SK-N-MC (cell line): ENCODE results near the gene TTC34.

Experiments used
- DNase-seq: peaks from one replicate; pipeline ENCODE4 v3.0.0-alpha.2; 2011; ENCODE audit warnings: low read depth, low spot score
- H3K27ac ChIP-seq: fragments of 200-600 bp; sonication (generic); 2 replicates; pipeline ENCODE4 v1.5.1; 2016; ENCODE audit warnings: mixed run types
- H3K36me3 ChIP-seq: fragments of 200-600 bp; sonication (generic); 2 replicates; pipeline ENCODE4 v1.6.1; 2017; ENCODE audit warnings: antibody characterized with exemption, low read length, mixed read lengths; ENCODE audit not compliant: insufficient read depth
- H3K4me3 ChIP-seq: fragments of 200-600 bp; sonication (generic); 2 replicates; pipeline ENCODE4 v1.5.1; 2016
- H3K9ac ChIP-seq: fragments of 200-600 bp; sonication (generic); 2 replicates; pipeline ENCODE4 v1.8.0; 2017; ENCODE audit warnings: mixed run types, mixed read lengths; ENCODE audit not compliant: insufficient read length
- H3K9me3 ChIP-seq: fragments of 200-600 bp; sonication (generic); 2 replicates; pipeline ENCODE4 v1.6.1; 2017; ENCODE audit warnings: low read depth, mild to moderate bottlenecking, antibody characterized with exemption, low read length, moderate library complexity, mixed read lengths
- EZH2 ChIP-seq: fragments of 200-600 bp; sonication (generic); IDR thresholded peaks from one replicate; pipeline ENCODE4 v1.6.1; 2017; ENCODE audit warnings: antibody characterized with exemption
- FOXP2 ChIP-seq: optimal IDR thresholded peaks from 2 replicates; pipeline ENCODE3; 2011; ENCODE audit warnings: mild to moderate bottlenecking, moderate library complexity; ENCODE audit not compliant: insufficient read depth; ENCODE audit errors: extremely low read length, control extremely low read depth
- POLR2AphosphoS5 ChIP-seq: IDR thresholded peaks from 2 replicates; pipeline ENCODE4 v1.6.1; 2012; ENCODE audit warnings: mild to moderate bottlenecking, low read depth, low read length, borderline replicate concordance

Gene TTC34

DNA sequence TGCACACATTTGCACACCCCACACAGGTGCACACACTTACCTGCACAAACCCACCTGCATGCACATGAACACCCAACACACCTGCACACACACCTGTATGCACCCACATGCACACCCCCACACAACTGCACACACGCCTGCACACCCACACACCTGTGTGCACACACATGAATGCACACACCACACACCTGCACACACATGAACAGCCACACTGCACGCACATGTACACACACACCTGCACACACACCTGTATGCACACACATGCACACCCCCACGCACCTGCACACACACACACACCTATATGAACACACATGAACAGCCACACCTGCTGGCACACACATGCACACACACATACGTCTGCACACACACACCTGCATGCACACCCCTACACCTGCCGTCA is 17.9 kb upstream of the TTC34 start:
- no peaks in the 10 kb centered on the region for H3K9me3 ChIP-seq
- no peak overlapping the region for H3K9ac ChIP-seq
- DNase-seq = no peak
- H3K4me3 ChIP-seq = no peak overlapping the region
- H3K36me3 ChIP-seq = no peaks in the 10 kb centered on the region
- TF ChIP-seq EZH2 (no peak), POLR2AphosphoS5 (no peak), FOXP2 (no peak)
- no peak overlapping the region for H3K27ac ChIP-seq

DNA sequence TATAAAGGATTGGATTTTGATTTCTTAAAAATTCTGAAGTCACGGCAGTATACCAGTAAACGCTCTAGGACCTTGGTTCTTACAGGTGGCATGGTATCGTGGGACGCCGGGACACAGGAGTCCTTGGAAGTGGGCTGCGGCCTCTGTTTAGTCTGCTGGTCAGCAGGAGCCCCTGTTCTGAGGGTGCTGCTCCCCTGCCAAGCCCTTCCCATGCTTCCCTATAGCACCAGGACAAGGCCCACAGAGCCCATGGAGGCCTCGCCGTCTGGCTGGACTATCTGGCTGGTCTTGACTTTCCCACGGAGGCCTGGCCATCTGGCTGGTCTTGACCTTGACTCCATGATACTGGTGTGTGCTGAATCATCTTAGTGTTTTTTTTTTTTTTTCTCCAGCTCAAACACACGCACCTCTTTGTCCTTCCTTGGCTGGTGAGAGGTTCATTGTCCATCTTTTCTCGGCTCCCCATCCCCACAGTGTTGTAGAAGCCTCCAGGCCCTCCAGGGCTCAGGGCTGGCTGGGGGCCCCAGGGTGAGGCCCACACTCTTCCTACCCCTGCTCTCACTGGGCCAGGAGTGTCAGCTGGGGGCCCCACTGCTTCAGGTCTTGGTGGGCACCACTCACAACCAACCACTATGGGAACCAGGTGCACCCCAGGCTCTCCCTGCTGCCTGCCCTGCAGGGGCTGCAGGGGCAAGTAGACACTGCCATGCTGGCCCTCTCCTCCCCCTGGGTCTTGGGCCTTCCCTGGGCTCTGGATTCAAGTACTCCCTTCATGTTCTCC is 16.5 kb upstream of the TTC34 start:
- Histone ChIP-seq H3K27ac (no peak overlapping the region), H3K9me3 (no peaks in the 10 kb centered on the region), H3K36me3 (no peaks in the 10 kb centered on the region), H3K4me3 (no peak overlapping the region), H3K9ac (no peak overlapping the region)
- no peak for DNase-seq
- no peak for TF ChIP-seq EZH2
- TF ChIP-seq POLR2AphosphoS5 = no peak
- TF ChIP-seq FOXP2 = no peak

DNA sequence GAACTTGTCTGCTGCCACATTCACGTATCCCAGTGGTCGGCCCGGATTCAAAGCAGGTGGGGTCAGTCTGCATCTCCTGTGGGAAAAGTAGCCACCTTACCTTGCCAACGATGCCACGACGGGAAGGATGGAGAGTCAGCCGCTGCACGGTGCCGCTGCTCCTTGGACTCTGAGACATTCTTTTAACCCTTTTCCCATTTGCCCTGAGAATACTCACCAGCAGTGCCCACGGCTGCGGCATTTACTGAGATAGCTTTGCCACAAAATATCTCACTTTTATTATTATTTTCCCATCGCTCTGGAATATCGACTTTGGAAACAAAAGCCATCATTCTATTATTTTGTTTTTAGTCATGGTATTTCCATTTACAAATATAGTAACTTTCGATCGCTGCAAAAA is 15.3 kb upstream of the TTC34 start:
- no peak overlapping the region for H3K4me3 ChIP-seq
- no peak overlapping the region for H3K9ac ChIP-seq
- H3K9me3 ChIP-seq = no peaks in the 10 kb centered on the region
- H3K36me3 ChIP-seq = no peaks in the 10 kb centered on the region
- H3K27ac ChIP-seq = no peak overlapping the region
- DNase-seq = no peak
- TF ChIP-seq EZH2 (no peak), POLR2AphosphoS5 (no peak), FOXP2 (no peak)

DNA sequence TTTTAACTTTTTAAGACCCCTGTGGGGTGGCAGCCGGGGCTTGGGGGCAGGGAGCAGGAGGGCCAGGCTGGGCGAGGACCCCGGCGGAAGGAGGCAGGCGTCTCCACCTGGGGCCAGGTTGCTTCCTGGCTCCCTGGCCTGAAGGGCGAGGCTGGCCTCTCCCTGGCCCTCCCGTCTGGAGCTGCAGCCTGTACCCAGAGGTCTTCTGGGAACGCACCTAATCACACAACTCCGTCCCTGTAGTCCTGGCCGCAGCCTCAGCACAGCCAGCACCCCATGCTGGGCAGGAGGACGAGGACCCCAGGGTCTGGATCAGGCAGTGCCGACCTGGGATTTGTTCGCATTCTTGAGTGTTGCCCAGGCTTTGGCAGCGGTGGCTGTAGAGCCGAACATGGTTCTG is 14.1 kb upstream of the TTC34 start:
- TF ChIP-seq POLR2AphosphoS5 = no peak
- TF ChIP-seq FOXP2 = no peak
- TF ChIP-seq EZH2 = no peak
- Histone ChIP-seq H3K36me3 (no peaks in the 10 kb centered on the region), H3K9me3 (no peaks in the 10 kb centered on the region)

DNA sequence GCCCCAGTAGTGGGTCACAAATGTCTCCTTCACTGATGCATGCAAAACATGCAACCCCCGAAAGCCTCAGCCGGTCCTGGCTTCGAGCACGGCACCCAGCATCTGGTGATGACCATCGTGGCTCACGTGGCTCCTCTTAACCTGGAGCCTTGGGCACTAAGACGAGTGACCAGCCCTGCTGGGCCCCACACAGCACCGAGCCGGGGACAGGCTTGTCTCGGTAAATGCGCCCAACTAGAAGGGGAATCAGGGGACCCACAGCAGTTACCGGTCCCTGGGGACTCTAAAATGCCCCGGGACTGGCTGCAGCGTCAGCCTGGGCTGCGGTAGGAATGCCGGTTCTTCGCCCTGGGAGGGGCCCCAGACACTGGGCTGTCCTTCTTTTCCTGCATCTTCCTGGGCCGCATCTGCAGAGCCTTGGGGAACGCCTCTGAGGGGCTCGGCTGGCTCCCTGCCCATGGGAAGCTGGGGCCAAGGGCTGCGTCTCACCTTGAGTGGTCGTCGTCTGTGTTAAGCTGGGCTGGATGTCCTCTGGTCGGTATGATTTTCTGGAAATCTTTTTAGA is 13.1 kb upstream of the TTC34 start:
- H3K9ac ChIP-seq = no peak overlapping the region
- H3K36me3 ChIP-seq = no peaks in the 10 kb centered on the region
- DNase-seq = no peak
- TF ChIP-seq FOXP2 (no peak), EZH2 (no peak), POLR2AphosphoS5 (no peak)
- no peak overlapping the region for H3K4me3 ChIP-seq
- H3K27ac ChIP-seq = no peak overlapping the region
- no peaks in the 10 kb centered on the region for H3K9me3 ChIP-seq

More for the DNA sequence above, 14.1 kb upstream of the TTC34 start:
- Histone ChIP-seq H3K4me3 (no peak overlapping the region), H3K9ac (no peak overlapping the region), H3K27ac (no peak overlapping the region)
- no peak for DNase-seq

DNA sequence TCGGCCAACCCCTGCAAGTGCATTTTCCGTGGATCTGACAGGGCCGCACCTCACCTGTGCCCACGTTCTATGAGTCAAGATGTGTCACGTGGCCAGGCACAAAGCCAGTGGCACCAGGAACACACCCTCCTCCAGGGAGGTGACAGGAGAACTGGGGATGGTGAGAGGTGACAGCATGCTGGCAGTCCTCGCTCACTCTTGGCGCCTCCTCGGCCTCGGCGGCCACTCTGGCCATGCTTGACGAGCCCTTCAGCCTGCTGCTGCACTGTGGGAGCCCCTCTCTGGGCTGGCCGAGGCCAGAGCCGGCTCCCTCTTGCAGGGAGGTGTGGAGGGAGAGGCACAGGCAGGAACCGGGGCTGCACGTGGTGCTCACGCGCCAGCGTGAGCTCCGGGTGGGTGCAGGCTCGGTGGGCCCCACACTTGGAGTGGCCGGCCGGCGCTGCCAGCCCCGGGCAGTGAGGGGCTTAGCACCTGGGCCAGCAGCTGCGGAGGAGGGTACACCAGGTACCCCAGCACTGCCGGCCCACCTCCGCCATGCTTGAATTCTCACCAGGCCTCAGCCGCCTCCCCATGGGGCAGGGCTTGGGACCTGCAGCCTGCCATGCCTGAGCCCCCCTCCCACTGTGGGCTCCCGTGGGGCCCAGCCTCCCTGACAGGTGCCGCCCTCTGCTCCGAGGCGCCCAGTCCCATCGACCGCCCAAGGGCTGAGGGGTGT is 11.6 kb upstream of the TTC34 start:
- Histone ChIP-seq H3K9ac (no peak overlapping the region), H3K9me3 (no peaks in the 10 kb centered on the region), H3K27ac (no peak overlapping the region), H3K36me3 (no peaks in the 10 kb centered on the region), H3K4me3 (no peak overlapping the region)
- DNase-seq = no peak
- TF ChIP-seq EZH2 = no peak
- no peak for TF ChIP-seq POLR2AphosphoS5
- no peak for TF ChIP-seq FOXP2

DNA sequence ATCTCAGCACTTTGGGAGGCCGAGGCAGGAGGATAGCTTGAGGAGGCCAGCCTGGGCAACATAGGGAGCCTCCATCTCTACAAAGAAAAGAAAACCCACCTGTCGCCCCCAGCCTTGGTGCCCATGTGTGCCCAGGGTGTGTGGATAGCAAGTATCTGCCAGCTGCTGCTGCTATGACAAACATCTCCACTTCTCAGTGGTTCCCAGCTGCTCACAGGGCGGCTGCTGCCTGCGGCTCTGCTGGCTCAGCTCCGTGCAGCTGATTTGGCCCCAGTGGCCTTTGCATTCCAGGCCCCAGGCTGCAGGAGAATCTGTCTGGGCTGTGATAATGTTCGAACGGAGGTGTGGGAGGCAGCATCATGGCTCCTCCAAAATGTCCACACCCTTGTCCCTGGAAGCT is 10.6 kb upstream of the TTC34 start:
- no peaks in the 10 kb centered on the region for H3K36me3 ChIP-seq
- no peak overlapping the region for H3K9ac ChIP-seq
- no peaks in the 10 kb centered on the region for H3K9me3 ChIP-seq
- DNase-seq = no peak
- H3K4me3 ChIP-seq = no peak overlapping the region
- H3K27ac ChIP-seq = no peak overlapping the region
- TF ChIP-seq POLR2AphosphoS5 = no peak
- TF ChIP-seq FOXP2 = no peak
- TF ChIP-seq EZH2 = no peak

DNA sequence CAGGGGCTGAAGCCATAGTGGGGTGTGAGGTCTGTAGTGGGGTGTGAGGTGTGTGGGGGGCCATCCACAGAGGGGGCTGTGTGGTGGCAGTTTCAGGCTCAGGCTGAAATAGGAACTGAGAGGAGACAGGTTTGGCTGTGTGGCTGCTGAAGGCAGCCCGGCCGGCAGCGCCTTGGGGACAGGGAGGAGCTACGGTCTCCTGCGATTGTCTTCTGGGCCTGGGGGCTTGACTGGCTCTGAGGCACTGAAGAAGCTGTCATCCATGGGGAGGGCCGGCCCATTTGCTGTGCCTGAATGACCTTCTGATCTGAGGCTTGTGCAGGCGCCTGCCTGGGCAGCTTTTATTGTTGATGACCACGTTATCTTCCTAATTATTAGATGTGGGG is 10.0 kb upstream of the TTC34 start:
- Histone ChIP-seq H3K9ac (no peak overlapping the region), H3K4me3 (no peak overlapping the region), H3K9me3 (no peaks in the 10 kb centered on the region), H3K36me3 (no peaks in the 10 kb centered on the region), H3K27ac (no peak overlapping the region)
- no peak for TF ChIP-seq POLR2AphosphoS5
- no peak for TF ChIP-seq EZH2
- no peak for TF ChIP-seq FOXP2
- DNase-seq = no peak
